H9 (cell line): ENCODE data around the gene SENP7. TPM values are rescaled to one million over a fixed set of nuclear protein-coding genes. Genes with fewer than 3 reads are reported as not detected.

Experiments used
- DNase-seq: peaks from one replicate; pipeline ENCODE4 v3.0.0-alpha.2; 2017
- H2AFZ ChIP-seq: one replicate; pipeline ENCODE4 v1.6.1; 2013; ENCODE audit warnings: mild to moderate bottlenecking, low read length, control low read depth, moderate library complexity
- H2AK5ac ChIP-seq: 2 replicates; pipeline ENCODE4 v1.6.1; 2013; ENCODE audit warnings: low read length, control low read depth, mixed read lengths; ENCODE audit not compliant: insufficient read length
- H2BK120ac ChIP-seq: one replicate; pipeline ENCODE4 v1.6.1; 2013; ENCODE audit warnings: low read depth, mild to moderate bottlenecking, low read length, control low read depth, inconsistent platforms; ENCODE audit not compliant: poor library complexity, severe bottlenecking
- H2BK12ac ChIP-seq: 2 replicates; pipeline ENCODE4 v1.6.1; 2013; ENCODE audit warnings: low read length, control low read depth, mixed read lengths, low read depth; ENCODE audit not compliant: insufficient read length
- H2BK15ac ChIP-seq: 2 replicates; pipeline ENCODE4 v1.6.1; 2013; ENCODE audit warnings: low read depth, low read length, control low read depth
- H2BK20ac ChIP-seq: one replicate; pipeline ENCODE4 v1.6.1; 2013; ENCODE audit warnings: low read depth, mild to moderate bottlenecking, low read length, control low read depth, inconsistent platforms; ENCODE audit not compliant: poor library complexity, severe bottlenecking
- H2BK5ac ChIP-seq: 2 replicates; pipeline ENCODE4 v1.6.1; 2013; ENCODE audit warnings: low read length, control low read depth, mixed read lengths; ENCODE audit not compliant: insufficient read length
- H3K14ac ChIP-seq: 2 replicates; pipeline ENCODE4 v1.6.1; 2013; ENCODE audit warnings: low read length, control low read depth; ENCODE audit not compliant: insufficient read depth
- H3K18ac ChIP-seq: 2 replicates; pipeline ENCODE4 v1.6.1; 2013; ENCODE audit warnings: low read depth, mild to moderate bottlenecking, mixed read lengths, low read length, control low read depth; ENCODE audit not compliant: insufficient read length
- H3K23ac ChIP-seq: 2 replicates; pipeline ENCODE4 v1.6.1; 2013; ENCODE audit warnings: low read length, control low read depth, mixed read lengths, low read depth; ENCODE audit not compliant: insufficient read length
- H3K23me2 ChIP-seq: 2 replicates; pipeline ENCODE4 v1.6.1; 2013; ENCODE audit warnings: low read depth, mild to moderate bottlenecking, mixed read lengths, low read length, control low read depth; ENCODE audit not compliant: insufficient read length, poor library complexity, severe bottlenecking
- H3K27ac ChIP-seq: 2 replicates; pipeline ENCODE4 v1.5.1; 2013; ENCODE audit warnings: low read length, control low read depth, mixed read lengths, low read depth; ENCODE audit not compliant: insufficient read length
- H3K27me3 ChIP-seq: 2 replicates; pipeline ENCODE4 v1.6.1; 2013; ENCODE audit warnings: low read length, control low read depth, inconsistent platforms; ENCODE audit not compliant: insufficient read depth
- H3K4ac ChIP-seq: 2 replicates; pipeline ENCODE4 v1.6.1; 2013; ENCODE audit warnings: low read depth, mild to moderate bottlenecking, control low read depth, inconsistent platforms, low read length, moderate library complexity
- H3K4me1 ChIP-seq: 2 replicates; pipeline ENCODE4 v1.6.1; 2013; ENCODE audit warnings: low read length, control low read depth, inconsistent platforms; ENCODE audit not compliant: insufficient read depth
- H3K4me2 ChIP-seq: 2 replicates; pipeline ENCODE4 v1.6.1; 2013; ENCODE audit warnings: low read length, control low read depth, mixed read lengths; ENCODE audit not compliant: insufficient read length, insufficient read depth
- H3K56ac ChIP-seq: 2 replicates; pipeline ENCODE4 v1.6.1; 2013; ENCODE audit warnings: low read depth, mild to moderate bottlenecking, mixed read lengths, low read length, control low read depth; ENCODE audit not compliant: insufficient read length
- H3K79me1 ChIP-seq: 2 replicates; pipeline ENCODE4 v1.6.1; 2013; ENCODE audit warnings: low read depth, mild to moderate bottlenecking, moderate library complexity, low read length, control low read depth, inconsistent platforms; ENCODE audit not compliant: insufficient read depth, poor library complexity, severe bottlenecking
- H3K79me2 ChIP-seq: 2 replicates; pipeline ENCODE4 v1.6.1; 2013; ENCODE audit warnings: low read length, control low read depth, inconsistent platforms; ENCODE audit not compliant: insufficient read depth
- H3K9ac ChIP-seq: 2 replicates; pipeline ENCODE4 v1.6.1; 2013; ENCODE audit warnings: low read length, control low read depth, mixed read lengths; ENCODE audit not compliant: insufficient read length; ENCODE audit errors: extremely low read depth
- H3K9me3 ChIP-seq: one replicate; pipeline ENCODE4 v1.6.1; 2013; ENCODE audit warnings: low read depth, low read length, inconsistent platforms; ENCODE audit not compliant: control insufficient read depth
- H3T11ph ChIP-seq: one replicate; pipeline ENCODE4 v1.6.1; 2013; ENCODE audit warnings: mild to moderate bottlenecking, low read length, control low read depth, inconsistent platforms
- H4K20me1 ChIP-seq: one replicate; pipeline ENCODE4 v1.6.1; 2013; ENCODE audit not compliant: control insufficient read depth, insufficient read length, insufficient read depth
- H4K5ac ChIP-seq: 2 replicates; pipeline ENCODE4 v1.6.1; 2013; ENCODE audit warnings: low read depth, mild to moderate bottlenecking, mixed read lengths, low read length, control low read depth; ENCODE audit not compliant: insufficient read length
- H4K8ac ChIP-seq: replicated peaks from 2 replicates; pipeline ENCODE4 v1.6.1; 2013; ENCODE audit warnings: low read length, control low read depth, mixed read lengths, low read depth; ENCODE audit not compliant: insufficient read length
- H4K91ac ChIP-seq: 2 replicates; pipeline ENCODE4 v1.6.1; 2013; ENCODE audit warnings: low read depth, mild to moderate bottlenecking, moderate library complexity, mixed read lengths, low read length, control low read depth; ENCODE audit not compliant: insufficient read length
- H3K27ac Mint-ChIP-seq, 3 experiments: 2 replicates in 2 of 3; 3 replicates in 1 of 3; pipeline ENCODE4 v1.8.0; 2020 to 2021; ENCODE audit warnings: mixed read lengths in 3 of 3, mild to moderate bottlenecking in 1 of 3, moderate library complexity in 1 of 3
- H3K27me3 Mint-ChIP-seq: 2 replicates; pipeline ENCODE4 v1.8.0; 2021; ENCODE audit warnings: low read depth, mild to moderate bottlenecking, moderate library complexity, mixed read lengths
- H3K36me3 Mint-ChIP-seq, 3 experiments: 2 replicates in 2 of 3; 3 replicates in 1 of 3; pipeline ENCODE4 v1.8.0; 2020 to 2021; ENCODE audit warnings: low read depth in 3 of 3, mixed read lengths in 3 of 3; ENCODE audit not compliant: insufficient read depth in 1 of 3
- H3K4me1 Mint-ChIP-seq, 2 experiments: 2 replicates each; pipeline ENCODE4 v1.8.0; 2020; ENCODE audit warnings: mixed read lengths in 2 of 2
- H3K4me3 Mint-ChIP-seq, 2 experiments: 2 replicates in 1 of 2; 3 replicates in 1 of 2; pipeline ENCODE4 v1.8.0; 2020 to 2021; ENCODE audit warnings: mild to moderate bottlenecking in 2 of 2, mixed read lengths in 2 of 2, moderate library complexity in 1 of 2
- H3K9me3 Mint-ChIP-seq, 2 experiments: 2 replicates in 1 of 2; 3 replicates in 1 of 2; pipeline ENCODE4 v1.8.0; 2020; ENCODE audit warnings: mild to moderate bottlenecking in 2 of 2, mixed read lengths in 2 of 2, moderate library complexity in 1 of 2
- WGBS: extraction: QIAGEN DNeasy Blood & Tissue Kit; methylation state at CpG from one replicate; pipeline ENCODE4 v1.1.7; 2013; ENCODE audit warnings: missing lambda C conversion rate, low lambda C conversion rate, mixed read lengths; ENCODE audit not compliant: insufficient read length; ENCODE audit errors: extremely low coverage; 5-methylcytosine and 5-hydroxymethylcytosine counted together
- total RNA-seq: library from RNA; stranded (reverse); gene quantifications from 2 replicates; pipeline ENCODE4 v1.2.1, GENCODE V29; 2021
- TF ChIP-seq, protein P1 (sequence below): fragments of 200-600 bp; sonication (generic); conservative IDR thresholded peaks from 3 replicates; pipeline ENCODE4 v1.8.0; 2021; ENCODE audit warnings: antibody characterized with exemption, mild to moderate bottlenecking

SENP7 gene
- total RNA-seq, 1 experiment from 2014 or later = 8.4 TPM

- no peak overlapping the region for H3K23ac ChIP-seq
- H4K5ac ChIP-seq = no peak overlapping the region
- no peak overlapping the region; a peak in 1 of 7 replicates for H3K27ac Mint-ChIP-seq
- H3K9me3 Mint-ChIP-seq = peaks cover 0 to 3% of the 10 kb centered on the region in 2 experiments; a peak in 2 of 5 replicates
- no peak overlapping the region for H3K18ac ChIP-seq
- no peak for DNase-seq
- no peaks in the 10 kb centered on the region for H3K4me1 Mint-ChIP-seq
- no peaks in the 10 kb centered on the region for H3K27me3 Mint-ChIP-seq
- TF ChIP-seq, protein P1, sequence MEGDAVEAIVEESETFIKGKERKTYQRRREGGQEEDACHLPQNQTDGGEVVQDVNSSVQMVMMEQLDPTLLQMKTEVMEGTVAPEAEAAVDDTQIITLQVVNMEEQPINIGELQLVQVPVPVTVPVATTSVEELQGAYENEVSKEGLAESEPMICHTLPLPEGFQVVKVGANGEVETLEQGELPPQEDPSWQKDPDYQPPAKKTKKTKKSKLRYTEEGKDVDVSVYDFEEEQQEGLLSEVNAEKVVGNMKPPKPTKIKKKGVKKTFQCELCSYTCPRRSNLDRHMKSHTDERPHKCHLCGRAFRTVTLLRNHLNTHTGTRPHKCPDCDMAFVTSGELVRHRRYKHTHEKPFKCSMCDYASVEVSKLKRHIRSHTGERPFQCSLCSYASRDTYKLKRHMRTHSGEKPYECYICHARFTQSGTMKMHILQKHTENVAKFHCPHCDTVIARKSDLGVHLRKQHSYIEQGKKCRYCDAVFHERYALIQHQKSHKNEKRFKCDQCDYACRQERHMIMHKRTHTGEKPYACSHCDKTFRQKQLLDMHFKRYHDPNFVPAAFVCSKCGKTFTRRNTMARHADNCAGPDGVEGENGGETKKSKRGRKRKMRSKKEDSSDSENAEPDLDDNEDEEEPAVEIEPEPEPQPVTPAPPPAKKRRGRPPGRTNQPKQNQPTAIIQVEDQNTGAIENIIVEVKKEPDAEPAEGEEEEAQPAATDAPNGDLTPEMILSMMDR = no peak
- H3K56ac ChIP-seq = no peak overlapping the region
- H4K20me1 ChIP-seq = no peaks in the 10 kb centered on the region
- no peak overlapping the region for H3K14ac ChIP-seq
- H3K23me2 ChIP-seq = no peaks in the 10 kb centered on the region
- H3K9me3 ChIP-seq = no peaks in the 10 kb centered on the region
- no peak overlapping the region for H3K4me2 ChIP-seq
- no peaks in the 10 kb centered on the region for H3K27me3 ChIP-seq
- H2AFZ ChIP-seq = no peak overlapping the region
- H3K27ac ChIP-seq = no peak overlapping the region
- no peak overlapping the region for H2BK12ac ChIP-seq
- no peak overlapping the region for H2BK120ac ChIP-seq
- H3K36me3 Mint-ChIP-seq = no peaks in the 10 kb centered on the region
- H2BK20ac ChIP-seq = no peak overlapping the region
- no peak overlapping the region for H2BK5ac ChIP-seq
- H3K9ac ChIP-seq = no peak overlapping the region
- WGBS = no CpG with 5 or more reads among the region's 3 CpGs
- no peaks in the 10 kb centered on the region for H3K79me2 ChIP-seq
- H3K4ac ChIP-seq = no peak overlapping the region
- no peaks in the 10 kb centered on the region for H3K4me1 ChIP-seq
- no peak overlapping the region for H3T11ph ChIP-seq
- no peak overlapping the region for H2AK5ac ChIP-seq
- H4K8ac ChIP-seq = no peak overlapping the region
- H3K4me3 Mint-ChIP-seq = no peak overlapping the region
- H3K79me1 ChIP-seq = no peaks in the 10 kb centered on the region
- H2BK15ac ChIP-seq = no peak overlapping the region
- H4K91ac ChIP-seq = no peak overlapping the region
Observed at GRCh38 chr3:101377796-101378195, 135.2 kb downstream of the SENP7 start.
